Midbrain (tissue), 1 donor: Measurements from ENCODE around the gene LMNTD2.
A peak's percentile ranks its signal among the peaks of the same experiment; 100 is the strongest.

Experiments
- DNase-seq: peaks from one replicate; lab custom pipeline; 2025; lab: John Stamatoyannopoulos, UW

LMNTD2 gene

DNA sequence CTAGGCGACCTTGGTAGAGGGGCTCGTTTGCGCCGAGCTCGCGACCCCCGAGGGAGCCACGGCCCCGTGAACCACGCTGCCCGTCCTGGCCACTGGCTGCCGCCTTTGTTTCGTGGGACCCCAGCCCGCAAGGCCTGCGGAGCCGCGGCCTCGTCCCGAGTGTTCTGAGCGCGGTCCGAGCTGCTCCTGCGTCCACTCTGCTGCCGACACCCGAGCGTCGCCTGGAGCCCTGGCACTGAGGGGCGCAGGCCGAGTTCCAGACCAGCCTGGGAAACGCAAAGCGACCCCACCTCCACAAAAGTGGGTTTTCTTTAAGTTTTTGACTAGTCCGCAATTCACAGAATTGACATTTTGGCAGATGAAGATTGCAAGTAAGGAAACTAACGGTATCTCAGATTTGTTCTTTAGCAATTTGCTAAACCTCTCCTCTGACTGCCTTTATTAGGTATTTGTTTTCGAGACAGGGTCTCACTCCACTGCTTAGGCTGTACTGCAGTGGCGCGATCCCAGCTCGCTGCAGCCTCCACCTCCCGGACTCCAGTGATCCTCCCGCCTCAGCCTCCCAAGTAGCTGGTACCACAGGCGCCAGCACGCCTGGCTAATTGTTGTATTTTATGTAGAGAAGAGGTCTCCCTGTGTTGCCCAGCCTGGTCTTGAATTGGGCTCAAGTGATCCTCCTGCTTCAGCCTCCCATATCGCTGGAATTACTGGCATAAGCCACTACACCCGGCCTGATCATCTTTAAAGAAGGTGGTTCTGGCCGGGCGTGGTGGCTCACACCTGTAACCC, 52.6 kb downstream of the LMNTD2 start:
- no peak for DNase-seq

GRCh38 chr11:506995-507726, 53.4 kb downstream of the LMNTD2 start, which contains the start of gene RNH1:
TSS of gene RNH1 (minus strand) at chr11:507242. CDS start at chr11:502162, 5,080 bp downstream.
- peak; percentile 94 for DNase-seq

- DNase-seq, result peak; percentile 96
Observed at GRCh38 chr11:506238-506994, 54.1 kb downstream of the LMNTD2 start.

DNA sequence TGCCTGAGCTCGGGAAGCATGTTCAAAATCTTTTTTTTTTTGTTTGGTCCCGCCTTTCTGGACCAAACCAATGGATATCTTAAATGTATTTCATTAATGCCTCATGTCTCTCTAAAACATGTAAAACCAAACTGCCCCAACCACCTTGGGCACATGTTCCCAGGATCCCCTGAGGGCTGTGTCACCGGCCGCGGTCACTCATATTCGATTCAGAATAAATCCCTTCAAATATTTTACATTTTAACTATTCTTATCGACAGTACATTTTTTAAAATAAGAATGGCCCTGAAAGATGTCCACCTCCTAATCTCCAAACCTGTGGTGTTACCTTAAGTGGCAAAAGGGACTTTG, 55.6 kb downstream of the LMNTD2 start:
- no peak for DNase-seq
